ENCODE measurements around the gene TBX19. TPM values are rescaled to one million over a fixed set of nuclear protein-coding genes. Genes with fewer than 3 reads are reported as not detected.

Gene TBX19
- total RNA-seq, 1 experiment from 2014 or later = 3.0 TPM

DNA sequence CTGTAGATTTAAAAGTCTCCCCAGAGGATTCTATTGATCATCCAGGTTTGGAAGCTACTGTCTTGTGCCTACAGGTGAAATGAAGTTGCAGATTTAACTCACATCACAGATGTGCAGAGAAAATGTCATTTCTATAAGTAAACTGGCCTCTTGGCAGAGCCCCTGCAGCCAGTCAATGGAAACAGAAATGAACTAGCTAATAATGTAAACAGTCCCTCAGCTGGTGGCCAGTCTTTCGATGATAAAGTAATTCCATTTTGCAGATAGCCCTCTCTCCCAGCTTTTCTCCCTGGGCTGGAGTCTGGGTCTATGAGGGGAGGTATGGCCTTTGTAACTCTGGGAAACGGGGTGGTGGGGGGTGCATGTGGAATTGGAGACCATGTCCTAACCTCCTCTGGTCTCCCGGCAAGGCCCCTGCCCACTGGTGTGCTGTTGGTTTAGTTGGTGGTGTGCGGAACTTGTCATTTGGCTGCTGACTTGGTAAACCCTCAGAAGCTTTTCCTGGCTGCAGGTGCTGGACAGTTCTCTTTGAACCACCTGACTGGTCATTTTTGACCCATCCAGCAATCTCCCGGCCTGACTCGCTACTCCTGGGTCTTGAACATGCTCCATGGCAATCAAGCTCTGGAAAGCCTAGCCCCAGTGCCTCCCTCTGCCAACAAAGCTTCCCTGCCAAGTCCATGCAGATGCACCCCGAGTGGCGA lies 14.9 kb downstream of the TBX19 start:
- no peaks in the 10 kb centered on the region for H4K20me1 ChIP-seq (ENCODE audit: insufficient read depth)
- H3K9me3 ChIP-seq (ENCODE audit: control insufficient read depth in 1 of 2, insufficient read depth in 1 of 2, low read depth in 1 of 2, low read length in 2 of 2) = no peaks in the 10 kb centered on the region
- peaks cover 0 to 2% of the 10 kb centered on the region in 2 experiments; a peak in 2 of 4 replicates for H3K4me1 ChIP-seq (ENCODE audit: control insufficient read depth in 1 of 2, insufficient read depth in 2 of 2, low read length in 2 of 2)
- no peaks in the 10 kb centered on the region for H3K79me2 ChIP-seq (ENCODE audit: insufficient read depth, low read length)
- H2AFZ ChIP-seq (ENCODE audit: low read depth, low read length, poor library complexity, severe bottlenecking) = no peak overlapping the region
- no peak overlapping the region for H3K4me2 ChIP-seq (ENCODE audit: low read length)
- no peak overlapping the region for H3K27ac ChIP-seq (ENCODE audit: low read depth, low read length)
- intact Hi-C loops (cut with micrococcal nuclease) = no loop called here
- ChIA-PET RAD21 (ENCODE audit: low non-redundant PET in 1 of 2, low total read pairs in 2 of 2, uncharacterized antibody in 2 of 2, unreplicated experiment in 2 of 2) (no interaction called here), POLR2A (no interaction called here), CTCF (no interaction called here)
- no TSS peak for BruUV-seq (replicated peaks)
- peak; percentile 16; the same call in 1 of the 2 replicates for TF ChIP-seq REST (IDR thresholded peaks at IDR 0.05; ENCODE audit: low read depth)
- TF ChIP-seq POLR2AphosphoS5 (IDR thresholded peaks at IDR 0.05; ENCODE audit: low read depth, low read length) = no peak
- no peak for TF ChIP-seq FOSL1 (IDR thresholded peaks at IDR 0.05; ENCODE audit: low read depth)
- TF ChIP-seq ATF3 (IDR thresholded peaks at IDR 0.05) = no peak
- no peak for TF ChIP-seq EZH2 (IDR thresholded peaks at IDR 0.05)
- no peak for TF ChIP-seq RAD21 (IDR thresholded peaks at IDR 0.05; ENCODE audit: low read depth)
- TF ChIP-seq YY1 (IDR thresholded peaks at IDR 0.05; ENCODE audit: extremely low read depth, insufficient replicate concordance, low read depth, low read length) = no peak
- no peak overlapping the region for H3K9ac ChIP-seq (ENCODE audit: low read length)
- DNase-seq (ENCODE audit: low read depth, low spot score) (no peak), ATAC-seq (no peak)
- no peak overlapping the region for H3K4me3 ChIP-seq (replicated peaks in 1 of 2; ENCODE audit: low read depth in 1 of 2, low read length in 2 of 2)
- no peaks in the 10 kb centered on the region for H3K27me3 ChIP-seq (ENCODE audit: insufficient read depth, low read length)
- H3K9me2 ChIP-seq (ENCODE audit: insufficient read depth) = no peaks in the 10 kb centered on the region
- no peaks in the 10 kb centered on the region for H3K36me3 ChIP-seq (ENCODE audit: control insufficient read depth in 1 of 2, insufficient read depth in 2 of 2, low read length in 2 of 2)

Data from HCT116 (cell line).